Epithelial cell of esophagus (primary cell): Measurements from ENCODE around the gene COL12A1.

Experiments
- DNase-seq: peaks from one replicate; pipeline ENCODE4 v3.0.0; 2010; ENCODE audit warnings: low read depth
- H3K4me3 ChIP-seq: 2 replicates; pipeline ENCODE4 v1.5.1; 2011; ENCODE audit warnings: mild to moderate bottlenecking, low read length, control low read depth
- CTCF ChIP-seq: IDR thresholded peaks from 2 replicates; pipeline ENCODE4 v1.5.1; 2011; ENCODE audit warnings: low read depth, mild to moderate bottlenecking, low read length, control low read depth, inconsistent platforms; ENCODE audit not compliant: insufficient read depth; ENCODE audit errors: missing control alignments

COL12A1 gene

GRCh38 chr6:75145211-75145610 is 60.6 kb downstream of the COL12A1 start:
- DNase-seq = no peak
- H3K4me3 ChIP-seq = no peak overlapping the region
- no peak for TF ChIP-seq CTCF

GRCh38 chr6:75144386-75144785 is 61.5 kb downstream of the COL12A1 start:
- TF ChIP-seq CTCF = no peak
- no peak overlapping the region for H3K4me3 ChIP-seq
- no peak for DNase-seq

GRCh38 chr6:75143191-75143590 is 62.7 kb downstream of the COL12A1 start:
- TF ChIP-seq CTCF = no peak
- DNase-seq = no peak
- H3K4me3 ChIP-seq = no peak overlapping the region

DNA sequence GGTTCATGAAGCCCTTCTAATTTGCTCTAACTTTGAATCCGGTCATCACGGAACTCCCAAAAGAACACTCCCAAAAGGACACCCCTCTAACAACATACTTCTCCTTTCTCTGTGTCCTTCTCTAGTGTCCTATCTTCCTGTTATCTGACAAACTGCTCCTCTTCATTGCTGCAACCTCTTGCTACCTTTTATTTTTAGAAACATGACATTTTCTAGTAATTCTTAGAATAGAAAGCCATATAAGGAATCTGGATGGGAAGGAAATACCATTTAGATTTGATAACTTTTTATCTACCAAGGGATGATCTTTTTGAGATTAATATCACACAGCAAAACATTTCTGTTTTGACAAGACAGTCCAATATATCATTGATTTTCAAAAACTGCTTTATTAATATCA is 63.1 kb downstream of the COL12A1 start:
- DNase-seq = no peak
- no peak for TF ChIP-seq CTCF

GRCh38 chr6:75135876-75136275 is 70.0 kb downstream of the COL12A1 start:
- H3K4me3 ChIP-seq = no peak overlapping the region
- DNase-seq = no peak
- TF ChIP-seq CTCF = no peak

More for the DNA sequence above, 63.1 kb downstream of the COL12A1 start:
- no peak overlapping the region for H3K4me3 ChIP-seq

- TF ChIP-seq CTCF = no peak
- DNase-seq = no peak
- no peak overlapping the region for H3K4me3 ChIP-seq
Measured at GRCh38 chr6:75135450-75135849, 70.4 kb downstream of the COL12A1 start.

GRCh38 chr6:75130784-75131183 is 75.1 kb downstream of the COL12A1 start:
- no peak for TF ChIP-seq CTCF
- H3K4me3 ChIP-seq = no peak overlapping the region
- DNase-seq = peak; percentile 15
